KMS-11 (cell line): Measurements from ENCODE around the gene SDF2.

ENCODE experiments used
- H2AFZ ChIP-seq: fragments of 200-600 bp; sonication (generic); 2 replicates; pipeline ENCODE4 v1.6.1; 2016; ENCODE audit warnings: antibody characterized with exemption, mixed run types, low read depth
- H3K27ac ChIP-seq: fragments of 200-600 bp; sonication (generic); 2 replicates; pipeline ENCODE4 v1.6.1; 2016; ENCODE audit warnings: mild to moderate bottlenecking, mixed run types
- H3K27me3 ChIP-seq: fragments of 200-600 bp; sonication (generic); 2 replicates; pipeline ENCODE4 v1.6.1; 2017; ENCODE audit warnings: mild to moderate bottlenecking, low read depth, mixed run types, moderate library complexity; ENCODE audit not compliant: insufficient read depth
- H3K36me3 ChIP-seq: fragments of 200-600 bp; sonication (generic); 2 replicates; pipeline ENCODE4 v1.6.1; 2017; ENCODE audit warnings: mild to moderate bottlenecking, mixed run types; ENCODE audit not compliant: insufficient read depth
- H3K4me1 ChIP-seq: fragments of 200-600 bp; sonication (generic); 2 replicates; pipeline ENCODE4 v1.6.1; 2016; ENCODE audit warnings: mild to moderate bottlenecking, low read depth, mixed run types; ENCODE audit not compliant: poor library complexity, severe bottlenecking
- H3K4me2 ChIP-seq: fragments of 200-600 bp; sonication (generic); 2 replicates; pipeline ENCODE4 v1.7.0; 2016; ENCODE audit warnings: mild to moderate bottlenecking, mixed run types
- H3K4me3 ChIP-seq: fragments of 200-600 bp; sonication (generic); IDR thresholded peaks from 2 replicates; pipeline ENCODE4 v1.6.1; 2017; ENCODE audit warnings: low read depth, low read length, mixed read lengths; ENCODE audit not compliant: insufficient read depth
- H3K79me2 ChIP-seq: fragments of 200-600 bp; sonication (generic); 2 replicates; pipeline ENCODE4 v1.6.1; 2016; ENCODE audit warnings: low read depth, mixed run types; ENCODE audit not compliant: insufficient read depth
- H3K9ac ChIP-seq: fragments of 200-600 bp; sonication (generic); 2 replicates; pipeline ENCODE4 v1.6.1; 2016; ENCODE audit warnings: mild to moderate bottlenecking, mixed run types
- H4K20me1 ChIP-seq: fragments of 200-600 bp; sonication (generic); 2 replicates; pipeline ENCODE4 v1.6.1; 2016; ENCODE audit warnings: mild to moderate bottlenecking, mixed run types; ENCODE audit not compliant: insufficient read depth
- TF ChIP-seq, protein P1 (sequence below): fragments of 200-600 bp; sonication (generic); conservative IDR thresholded peaks from 2 replicates; pipeline ENCODE4 v1.6.1; 2017; ENCODE audit warnings: low read depth, mild to moderate bottlenecking, antibody characterized with exemption, low read length, moderate library complexity, mixed read lengths

Gene SDF2

DNA sequence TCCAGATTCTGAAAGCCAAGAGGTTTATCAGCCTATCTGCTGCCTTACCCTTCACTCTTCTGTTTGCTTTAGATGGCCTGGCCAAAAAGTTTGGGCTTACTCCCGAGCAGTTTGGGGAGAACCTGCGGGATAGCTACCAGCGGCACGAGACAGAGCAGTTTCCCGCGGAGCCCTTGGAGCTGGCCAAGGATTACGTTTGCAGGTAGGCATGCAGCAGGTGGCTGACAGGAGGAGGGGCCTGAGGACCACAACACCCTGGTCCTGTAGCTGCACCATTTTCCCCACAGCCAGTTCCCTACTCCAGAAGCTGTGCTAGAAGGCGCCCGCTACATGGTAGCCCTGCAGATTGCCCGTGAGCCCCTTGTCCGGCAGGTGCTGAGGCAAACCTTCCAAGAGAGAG lies 20.9 kb upstream of the SDF2 start:
- no peak overlapping the region for H3K4me3 ChIP-seq
- H2AFZ ChIP-seq, result no peak overlapping the region
- peaks cover 24% of the 10 kb centered on the region; the same call in 1 of the 2 replicates for H3K36me3 ChIP-seq
- no peaks in the 10 kb centered on the region for H4K20me1 ChIP-seq
- no peaks in the 10 kb centered on the region for H3K27me3 ChIP-seq
- no peaks in the 10 kb centered on the region for H3K4me1 ChIP-seq
- no peak overlapping the region for H3K9ac ChIP-seq
- no peaks in the 10 kb centered on the region for H3K79me2 ChIP-seq
- TF ChIP-seq, protein P1, sequence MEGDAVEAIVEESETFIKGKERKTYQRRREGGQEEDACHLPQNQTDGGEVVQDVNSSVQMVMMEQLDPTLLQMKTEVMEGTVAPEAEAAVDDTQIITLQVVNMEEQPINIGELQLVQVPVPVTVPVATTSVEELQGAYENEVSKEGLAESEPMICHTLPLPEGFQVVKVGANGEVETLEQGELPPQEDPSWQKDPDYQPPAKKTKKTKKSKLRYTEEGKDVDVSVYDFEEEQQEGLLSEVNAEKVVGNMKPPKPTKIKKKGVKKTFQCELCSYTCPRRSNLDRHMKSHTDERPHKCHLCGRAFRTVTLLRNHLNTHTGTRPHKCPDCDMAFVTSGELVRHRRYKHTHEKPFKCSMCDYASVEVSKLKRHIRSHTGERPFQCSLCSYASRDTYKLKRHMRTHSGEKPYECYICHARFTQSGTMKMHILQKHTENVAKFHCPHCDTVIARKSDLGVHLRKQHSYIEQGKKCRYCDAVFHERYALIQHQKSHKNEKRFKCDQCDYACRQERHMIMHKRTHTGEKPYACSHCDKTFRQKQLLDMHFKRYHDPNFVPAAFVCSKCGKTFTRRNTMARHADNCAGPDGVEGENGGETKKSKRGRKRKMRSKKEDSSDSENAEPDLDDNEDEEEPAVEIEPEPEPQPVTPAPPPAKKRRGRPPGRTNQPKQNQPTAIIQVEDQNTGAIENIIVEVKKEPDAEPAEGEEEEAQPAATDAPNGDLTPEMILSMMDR, result no peak
- no peak overlapping the region for H3K4me2 ChIP-seq
- H3K27ac ChIP-seq, result no peak overlapping the region

GRCh38 chr17:28675980-28676379 lies 14.3 kb upstream of the SDF2 start:
- no peak overlapping the region for H3K27ac ChIP-seq
- H3K4me1 ChIP-seq, result peaks cover under 1% of the 10 kb centered on the region
- H2AFZ ChIP-seq, result no peak overlapping the region
- TF ChIP-seq, protein P1, result peak; percentile 57
- H3K9ac ChIP-seq, result no peak overlapping the region
- H3K4me3 ChIP-seq, result no peak overlapping the region
- H3K79me2 ChIP-seq, result peaks cover 3% of the 10 kb centered on the region; the same call in 1 of the 2 replicates
- 0 out of 2 replicates have a peak, but pooled peaks cover 4% of the 10 kb centered on the region for H4K20me1 ChIP-seq
- H3K4me2 ChIP-seq, result no peak overlapping the region
- H3K27me3 ChIP-seq, result no peaks in the 10 kb centered on the region
- H3K36me3 ChIP-seq, result peaks cover 24% of the 10 kb centered on the region

DNA sequence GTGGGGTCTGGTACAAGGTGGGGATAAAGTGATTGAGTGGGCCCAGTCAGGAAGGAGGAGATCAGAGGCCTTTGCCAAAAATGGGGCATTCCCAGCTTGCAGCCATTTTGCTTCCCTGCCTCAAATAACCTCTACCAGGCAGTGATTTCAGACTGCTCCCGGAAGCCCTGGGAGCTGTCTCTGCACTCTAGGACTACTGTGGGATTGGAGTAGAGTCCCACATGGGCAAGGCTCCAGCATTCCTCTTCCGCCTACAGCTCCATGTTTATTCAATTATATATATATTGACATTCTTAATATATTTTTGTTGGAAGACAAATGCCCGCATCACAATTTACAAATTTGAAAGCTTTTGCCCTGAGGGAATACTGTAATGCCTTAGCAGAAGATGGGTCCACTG lies 13.8 kb upstream of the SDF2 start:
- no peak overlapping the region for H2AFZ ChIP-seq
- no peak overlapping the region for H3K4me3 ChIP-seq
- H3K79me2 ChIP-seq, result peaks cover 5% of the 10 kb centered on the region; the same call in 1 of the 2 replicates
- no peak overlapping the region for H3K27ac ChIP-seq
- TF ChIP-seq, protein P1, result no peak
- H4K20me1 ChIP-seq, result 0 out of 2 replicates have a peak, but pooled peaks cover 5% of the 10 kb centered on the region
- H3K9ac ChIP-seq, result no peak overlapping the region
- H3K4me1 ChIP-seq, result peaks cover 5% of the 10 kb centered on the region
- H3K36me3 ChIP-seq, result peaks cover 24% of the 10 kb centered on the region
- H3K27me3 ChIP-seq, result no peaks in the 10 kb centered on the region
- H3K4me2 ChIP-seq, result no peak overlapping the region

- Histone ChIP-seq H3K9ac (no peak overlapping the region), H3K4me3 (no peak overlapping the region), H3K27ac (no peak overlapping the region), H2AFZ (no peak overlapping the region), H3K79me2 (peaks cover 50% of the 10 kb centered on the region), H3K36me3 (peaks cover 12% of the 10 kb centered on the region), H3K4me1 (peaks cover 9% of the 10 kb centered on the region), H3K27me3 (no peaks in the 10 kb centered on the region), H4K20me1 (0 out of 2 replicates have a peak, but pooled peaks cover 5% of the 10 kb centered on the region), H3K4me2 (no peak overlapping the region)
- TF ChIP-seq, protein P1, result no peak
These were observed 8.2 kb upstream of the SDF2 start for GRCh38 chr17:28669918-28670317.
